CD1c-positive myeloid dendritic cell (primary cell): Measurements from ENCODE around the gene PHF12.

Experiments used
- DNase-seq: peaks from one replicate; pipeline ENCODE4 v3.0.0-alpha.2; 2016; ENCODE audit errors: extremely low spot score

Gene PHF12

DNA sequence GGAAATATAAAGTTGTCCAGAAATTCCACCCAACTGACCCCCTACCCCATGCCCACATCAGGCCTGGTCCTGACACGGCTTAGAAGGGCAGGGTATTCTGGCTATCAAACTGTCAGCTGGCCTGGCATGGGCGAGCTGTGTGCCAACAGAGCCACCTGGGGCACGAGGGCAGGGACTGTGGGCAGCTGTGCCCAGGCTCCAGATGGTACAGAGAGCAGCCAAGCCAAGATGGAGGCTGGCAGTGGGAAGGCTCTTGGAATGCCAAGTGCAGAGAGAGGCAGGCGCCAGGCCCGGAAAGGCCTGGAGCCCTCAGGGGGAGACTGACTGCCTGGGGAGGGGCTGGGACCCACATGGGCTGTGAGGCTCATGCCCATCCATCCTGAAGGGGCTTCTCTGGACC lies 24.3 kb upstream of the PHF12 start:
- no peak for DNase-seq

DNA sequence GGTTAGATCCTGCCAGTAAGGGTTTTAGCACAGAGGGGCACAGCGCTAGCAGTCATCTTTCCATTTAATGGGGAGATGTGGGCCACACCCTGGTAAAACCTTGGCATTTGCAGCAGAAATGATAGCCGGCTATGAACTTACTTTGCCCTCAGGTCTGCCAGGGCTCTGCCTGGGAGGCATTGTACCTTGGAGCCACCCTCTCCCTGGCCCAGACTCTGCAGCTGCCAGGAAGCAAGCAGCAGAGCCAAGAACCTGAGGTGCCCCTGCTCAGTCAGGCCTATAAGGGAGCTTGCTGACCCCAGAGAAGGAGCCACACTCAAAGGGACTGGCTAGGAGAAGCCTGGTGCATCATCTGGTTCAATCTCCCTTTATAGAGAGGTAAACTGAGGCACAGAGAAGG lies 23.7 kb upstream of the PHF12 start:
- DNase-seq: no peak

DNA sequence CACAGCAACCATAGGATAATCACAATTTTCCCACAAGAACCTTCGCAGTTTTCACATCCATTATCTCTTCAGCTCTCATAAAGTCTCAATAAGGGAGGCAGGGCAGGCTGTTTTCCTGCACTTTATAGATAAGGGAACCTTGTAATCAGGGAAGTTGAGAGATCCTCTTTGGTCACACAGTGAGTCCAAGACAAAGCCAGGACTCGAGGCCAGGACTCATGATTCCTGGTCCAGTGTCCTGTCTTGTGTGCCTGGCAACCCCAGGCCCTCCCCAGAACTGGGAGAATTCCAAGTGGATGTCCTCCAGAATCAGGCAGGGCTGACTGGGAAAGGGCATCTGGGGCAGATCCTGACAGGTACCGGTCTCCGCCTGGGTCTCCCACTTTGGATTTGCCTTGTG lies 23.1 kb upstream of the PHF12 start:
- peak; percentile 20 for DNase-seq

DNA sequence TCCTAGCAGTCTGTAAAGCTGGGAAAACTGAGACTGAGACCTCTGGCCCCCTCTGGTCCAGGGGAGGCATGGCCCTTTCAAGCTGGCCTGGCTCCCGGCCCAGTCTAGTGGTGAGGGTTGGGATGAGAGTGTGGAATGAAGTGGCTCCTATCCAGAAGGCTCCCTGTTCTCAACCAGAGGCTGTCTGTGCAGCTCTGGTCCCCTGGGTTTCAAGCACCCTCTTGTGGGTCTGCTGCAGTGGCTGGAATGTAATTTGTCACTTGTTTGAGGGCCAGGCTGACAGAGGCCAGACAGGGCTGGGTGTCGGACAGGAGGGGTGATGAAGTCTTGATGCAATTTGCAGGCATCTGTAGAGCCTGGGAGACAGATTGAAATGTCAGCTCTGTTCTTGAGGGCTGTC lies 22.1 kb upstream of the PHF12 start:
- no peak for DNase-seq

DNA sequence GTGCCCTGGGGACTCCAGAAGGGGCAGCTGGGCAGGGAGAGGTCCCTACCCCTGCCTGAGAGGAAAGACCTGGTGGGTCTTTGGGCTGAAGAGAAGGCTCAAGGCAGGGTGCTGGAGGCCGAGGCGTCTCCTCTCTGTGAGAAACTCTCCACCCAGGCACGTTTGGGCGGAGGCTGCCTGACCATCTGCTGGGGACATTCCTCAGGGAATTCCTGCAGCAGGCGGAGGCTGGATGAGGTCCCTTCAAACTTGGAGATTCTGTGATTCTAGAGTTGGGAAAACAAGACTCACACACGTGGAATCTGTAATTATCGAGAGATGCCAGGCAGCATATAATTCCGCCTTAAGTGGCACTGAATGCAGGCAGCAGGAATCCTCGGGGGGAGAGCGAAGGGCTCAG lies 21.1 kb upstream of the PHF12 start:
- DNase-seq: no peak

DNA sequence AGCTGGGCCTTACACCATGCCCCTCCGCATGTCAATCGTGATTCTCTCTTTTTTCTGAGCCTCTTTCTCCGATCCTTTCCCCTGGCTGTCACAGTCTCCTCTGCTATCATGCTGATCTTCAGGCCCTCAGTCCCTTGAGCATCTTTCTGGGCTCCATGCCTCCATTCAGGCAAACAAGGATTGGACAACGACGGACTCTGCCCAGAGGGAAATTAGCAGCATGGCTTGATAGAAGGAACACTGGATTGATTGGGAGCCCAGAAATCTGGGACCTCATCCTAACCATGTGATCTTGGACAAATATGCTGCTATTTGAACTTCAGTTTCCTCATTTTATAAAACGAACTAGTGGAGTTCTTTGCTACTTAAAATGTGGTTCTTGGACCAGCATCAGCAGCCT lies 19.6 kb upstream of the PHF12 start:
- DNase-seq: no peak

DNA sequence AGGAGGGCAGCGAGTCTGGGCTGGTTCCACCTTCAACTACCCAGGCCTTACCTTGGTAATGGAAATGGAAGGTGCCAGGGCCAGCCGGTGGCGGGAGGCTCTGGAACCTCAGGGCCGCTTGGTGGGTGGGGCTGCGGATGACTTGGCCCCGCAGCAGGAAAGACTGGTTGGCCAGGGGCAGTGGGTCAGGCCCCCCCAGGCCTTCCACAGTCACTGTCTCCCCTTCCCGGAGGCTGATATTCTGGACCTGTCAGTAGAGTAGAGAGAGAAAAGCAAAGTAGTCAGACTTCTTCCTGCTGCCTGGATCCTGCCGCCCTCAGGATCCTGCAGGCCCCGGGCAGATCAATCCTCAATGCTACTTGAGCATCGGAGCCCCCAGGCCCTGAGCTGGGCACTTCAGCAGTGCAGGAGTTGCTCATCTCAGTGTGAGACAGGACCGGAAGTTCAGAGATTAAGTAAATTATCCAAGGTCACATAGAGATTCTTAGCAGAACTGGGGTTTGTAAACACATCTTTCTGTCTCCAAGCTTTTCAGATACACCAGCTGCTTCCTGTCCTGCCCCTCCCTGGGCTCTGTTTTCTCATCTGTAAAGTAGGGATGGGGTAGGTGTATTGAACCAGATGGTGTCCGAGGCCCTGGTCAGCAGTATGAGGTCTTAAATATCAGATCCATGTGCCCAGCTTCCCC lies 18.5 kb upstream of the PHF12 start:
- DNase-seq: no peak

DNA sequence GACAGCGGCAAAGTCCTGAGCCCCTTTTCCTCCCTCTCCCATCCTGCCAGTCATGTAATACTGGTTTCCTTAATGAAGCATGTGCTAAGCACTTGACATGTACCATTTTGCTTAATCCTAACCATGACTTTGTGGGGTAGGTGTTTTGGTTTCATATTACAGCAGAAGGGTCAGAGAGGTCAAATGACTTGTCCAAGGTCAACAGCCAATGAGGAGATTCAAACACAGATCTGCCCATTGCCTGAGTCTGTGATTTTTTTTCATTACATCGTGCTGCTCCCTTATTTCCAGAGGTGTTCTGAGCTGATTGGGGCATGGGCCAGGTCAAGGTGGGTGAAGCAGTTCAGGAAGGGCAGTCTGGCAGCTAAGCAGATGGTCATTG lies 17.6 kb upstream of the PHF12 start:
- DNase-seq: no peak

DNA sequence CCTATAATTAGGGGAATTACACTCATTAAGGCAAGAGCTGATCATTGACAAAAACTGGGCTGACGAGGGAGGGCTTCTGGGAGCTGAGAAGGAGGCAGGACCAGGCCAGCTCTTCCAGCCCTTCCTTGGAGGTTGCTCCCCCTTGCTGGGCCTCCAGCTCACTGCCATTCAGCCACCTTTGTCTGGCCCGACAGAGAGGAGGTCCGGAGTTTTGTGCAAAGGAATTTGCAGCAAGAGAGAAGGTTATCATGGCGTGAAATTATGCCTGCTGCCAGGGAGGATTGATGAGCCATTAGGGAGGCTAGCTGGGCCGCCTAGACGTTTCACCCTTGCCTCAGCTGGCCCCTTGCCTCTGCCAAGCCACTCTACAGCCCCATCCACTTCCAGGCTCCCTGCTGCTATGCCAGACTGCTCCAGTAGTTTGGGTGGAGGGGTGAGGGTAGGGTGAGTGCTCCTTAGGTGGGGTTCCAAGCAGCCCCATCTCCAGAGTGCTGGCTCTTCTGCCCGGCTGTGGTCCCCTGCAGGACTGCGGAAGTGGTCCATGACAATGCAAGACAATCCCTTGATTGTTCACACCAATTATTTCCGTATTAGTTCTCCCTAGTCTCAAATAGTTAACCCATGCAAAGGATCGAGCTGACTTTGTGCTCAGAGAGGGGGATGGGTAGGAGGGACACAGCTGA lies 17.1 kb upstream of the PHF12 start:
- no peak for DNase-seq

DNA sequence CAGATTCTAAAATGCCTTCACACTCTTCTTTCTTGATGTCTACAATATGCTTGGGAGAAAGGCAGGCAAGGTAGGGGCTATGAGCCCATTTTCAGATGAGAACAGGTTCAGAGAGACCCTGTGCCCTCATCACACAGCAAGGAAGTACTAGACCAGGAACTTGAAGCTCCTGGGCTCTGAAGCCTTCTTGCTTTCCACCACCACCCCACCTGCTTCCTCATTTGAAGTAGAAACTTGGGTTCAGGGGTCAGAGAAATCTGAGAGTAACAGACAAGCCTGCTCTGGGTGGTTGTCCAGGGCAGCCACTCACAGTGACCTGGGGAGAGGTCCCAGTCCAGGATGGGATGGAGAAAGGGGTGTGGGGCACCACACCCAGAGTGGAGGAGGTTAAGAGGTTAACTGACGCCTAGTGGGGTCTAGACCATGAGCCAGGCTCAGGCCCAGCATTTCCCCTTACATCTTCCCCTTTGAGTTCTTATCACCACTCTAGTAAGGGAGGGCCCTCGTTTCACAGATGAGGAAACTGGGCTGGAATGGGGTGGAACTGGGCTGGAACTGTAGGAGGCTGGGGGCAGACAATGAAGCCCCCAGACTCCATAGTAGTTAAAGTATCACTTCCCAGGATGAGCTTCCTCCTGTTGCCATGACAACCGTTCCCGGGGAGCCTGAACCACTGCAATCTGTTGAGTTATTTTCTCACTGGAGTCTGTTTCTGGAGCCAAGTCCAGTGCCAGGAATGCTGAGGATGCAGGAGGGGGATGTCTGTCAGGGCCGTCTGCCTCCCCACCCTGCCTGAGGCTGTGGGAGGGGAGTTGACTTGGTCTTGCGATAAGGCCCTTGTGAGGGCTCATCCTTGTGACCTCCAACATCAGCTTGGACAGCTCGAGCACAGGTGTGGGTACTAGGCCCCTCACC lies 16.2 kb upstream of the PHF12 start:
- DNase-seq: peak; percentile 64

DNA sequence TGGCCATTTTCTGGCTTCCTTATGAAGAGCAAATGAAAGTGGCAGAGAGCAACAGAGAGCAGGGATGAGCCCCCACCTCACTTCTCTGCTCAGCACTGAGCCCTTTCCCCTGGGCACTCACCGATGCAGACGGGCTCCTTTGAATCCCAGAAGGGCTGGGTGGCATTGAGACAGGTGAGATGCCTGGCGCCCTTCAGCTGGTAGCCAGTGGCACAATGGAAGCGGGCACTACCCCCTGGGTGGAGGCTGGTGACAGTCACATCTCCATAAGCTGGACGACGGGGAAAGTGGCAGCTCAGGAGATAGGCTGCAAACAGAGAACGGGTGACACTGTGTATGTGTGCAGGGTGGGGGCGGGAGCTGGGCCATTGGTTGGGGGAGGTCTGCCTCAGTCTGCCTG lies 12.5 kb upstream of the PHF12 start:
- no peak for DNase-seq

DNA sequence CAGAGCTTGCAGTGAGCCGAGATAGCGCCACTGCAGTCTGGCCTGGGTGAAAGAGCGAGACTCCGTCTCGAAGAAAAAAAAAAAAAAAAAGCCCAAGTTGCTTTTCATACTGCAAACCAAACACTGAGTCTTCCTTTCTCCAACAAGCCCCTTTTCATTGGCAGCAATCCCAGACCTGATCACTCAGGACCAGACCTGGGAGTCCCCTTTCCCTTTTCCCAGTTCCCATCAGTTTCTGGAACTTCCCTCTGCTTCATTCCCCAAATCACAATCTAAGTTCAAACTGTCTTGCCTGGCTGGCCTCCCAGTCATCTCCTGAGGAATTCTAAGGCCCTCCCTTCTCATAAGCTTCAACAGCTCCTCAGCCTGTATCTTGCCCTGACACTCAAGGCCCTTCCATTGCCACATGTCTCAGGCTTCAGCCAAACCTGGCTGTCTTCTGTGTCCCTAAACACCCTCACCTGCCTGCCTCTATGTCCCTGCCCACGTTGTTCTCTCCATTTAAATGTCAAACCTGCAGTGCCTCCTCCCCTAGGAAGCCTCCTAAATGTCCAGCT lies 11.8 kb upstream of the PHF12 start:
- DNase-seq: no peak

DNA sequence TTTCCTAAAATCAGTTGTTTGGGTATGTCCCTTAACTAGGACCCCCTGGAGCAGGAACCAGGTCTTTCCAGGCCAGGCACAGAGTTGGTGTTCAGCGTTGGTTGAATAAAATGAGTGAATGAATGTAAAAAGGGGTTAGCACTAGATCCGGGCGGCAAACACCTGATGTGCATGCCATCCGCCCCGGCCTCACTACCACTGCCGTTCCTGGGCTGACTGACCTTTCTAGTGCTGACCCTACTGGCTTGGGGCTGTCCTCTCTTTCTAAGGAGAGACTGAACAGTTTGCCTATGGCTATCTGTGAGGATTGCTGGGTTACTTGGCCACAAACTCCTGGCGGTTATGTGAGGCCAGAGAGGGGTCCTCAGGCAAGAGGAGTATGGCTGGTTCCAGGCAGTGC lies 10.1 kb upstream of the PHF12 start:
- no peak for DNase-seq

DNA sequence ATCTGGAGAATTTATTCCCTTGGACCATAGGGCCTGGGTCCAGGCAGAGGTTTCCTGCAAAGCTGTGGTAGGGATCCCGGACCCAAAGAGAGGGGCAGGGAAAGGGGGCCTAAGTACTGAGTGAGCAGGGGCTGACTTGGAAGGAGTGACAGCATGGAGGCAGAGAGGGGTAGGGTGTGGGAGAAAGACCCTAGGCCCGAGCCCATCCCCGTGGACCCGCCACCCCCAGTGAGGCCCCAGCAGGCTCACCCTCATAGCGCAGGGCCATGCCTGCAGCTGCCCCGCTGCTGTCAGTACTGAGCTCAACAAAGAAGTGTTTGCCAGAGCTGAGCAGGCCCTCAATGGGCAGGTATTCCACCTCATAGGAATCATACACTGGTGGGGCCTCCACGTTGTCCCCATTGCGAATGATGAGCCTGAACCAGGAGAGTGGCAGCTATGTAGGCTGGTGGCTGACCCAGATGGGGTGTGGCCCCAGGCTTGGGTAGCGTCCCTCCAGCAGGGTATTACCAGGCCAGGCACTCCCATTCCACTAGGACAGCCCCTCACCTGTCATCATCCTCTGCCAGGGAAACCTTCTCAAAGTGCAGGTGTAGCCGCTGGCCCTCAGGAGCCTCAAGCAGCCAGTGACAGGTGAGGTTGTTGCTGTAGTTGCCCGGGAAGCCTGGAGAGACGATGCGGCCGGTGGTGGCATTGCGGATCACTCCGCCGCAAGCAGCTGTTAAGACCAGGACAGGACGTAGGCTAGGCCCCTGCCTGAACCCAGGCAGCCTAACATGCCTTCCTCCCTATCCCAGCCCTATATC lies 9.1 kb upstream of the PHF12 start:
- no peak for DNase-seq

DNA sequence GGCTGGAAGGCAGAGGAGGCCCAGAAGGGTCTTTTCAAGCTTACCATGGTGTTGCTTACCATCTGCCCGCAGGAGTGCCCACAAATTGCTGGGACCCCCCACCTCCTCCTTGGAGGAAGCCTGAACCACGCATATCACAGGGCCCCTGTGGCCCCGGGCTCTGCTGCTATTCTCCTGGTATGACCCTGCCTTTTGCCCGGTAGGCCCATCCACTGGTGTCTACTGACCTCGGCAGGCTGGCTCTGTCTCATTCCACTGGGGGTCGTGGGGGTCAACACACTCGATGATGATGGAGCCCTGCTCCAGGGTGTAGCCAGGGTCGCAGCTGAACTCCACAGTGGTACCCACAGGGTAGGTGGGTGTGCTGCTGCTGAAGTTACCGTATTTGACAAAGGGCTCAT lies 8.2 kb upstream of the PHF12 start:
- no peak for DNase-seq

DNA sequence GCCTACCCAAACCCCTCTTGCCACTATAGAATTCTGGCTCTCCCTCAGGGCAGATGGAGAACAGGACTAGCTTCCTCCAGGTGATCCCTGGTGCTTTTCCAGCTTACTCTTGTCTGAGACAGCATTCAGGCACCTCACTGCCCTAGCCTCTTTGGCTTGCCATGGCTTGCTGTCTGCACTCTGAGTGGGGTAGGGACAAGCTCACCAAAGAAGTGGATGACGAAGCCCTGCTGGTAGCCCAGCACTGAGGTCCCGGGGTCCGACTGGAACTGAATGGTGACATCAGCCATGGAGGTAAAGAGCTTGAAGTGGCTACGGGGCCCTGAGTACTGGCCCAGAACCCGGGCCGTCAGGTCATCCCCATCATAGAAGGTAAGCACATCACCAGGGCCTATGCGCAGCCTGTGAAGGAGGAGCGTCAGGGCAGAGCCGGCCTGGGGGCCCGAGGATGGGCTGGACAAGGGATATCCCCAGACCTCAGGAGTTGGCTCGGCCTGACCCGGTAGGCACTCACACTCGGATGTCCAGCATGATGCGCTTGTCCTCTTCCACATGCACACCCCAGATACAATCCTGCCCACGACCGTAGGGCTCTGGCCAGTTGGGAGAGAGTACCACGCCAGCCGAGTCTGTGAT lies 7.6 kb upstream of the PHF12 start:
- no peak for DNase-seq

DNA sequence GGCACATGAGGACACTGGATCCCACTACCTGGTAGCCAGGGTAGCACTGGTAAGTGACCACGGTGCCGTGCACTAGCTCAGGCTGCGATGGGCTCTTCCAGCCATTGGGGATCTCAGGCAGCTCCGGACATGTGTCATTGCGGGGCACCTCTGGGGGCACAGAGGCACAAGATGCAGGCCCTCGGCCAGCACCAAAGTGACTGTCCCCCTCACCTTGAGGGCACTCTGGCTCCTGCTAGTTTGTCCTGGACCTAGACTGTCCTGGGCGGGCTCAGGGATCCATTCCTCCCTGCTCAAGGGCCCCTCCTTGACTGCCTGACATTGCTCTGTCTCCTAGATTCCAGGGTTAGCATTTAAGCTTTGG lies 6.7 kb upstream of the PHF12 start:
- no peak for DNase-seq

DNA sequence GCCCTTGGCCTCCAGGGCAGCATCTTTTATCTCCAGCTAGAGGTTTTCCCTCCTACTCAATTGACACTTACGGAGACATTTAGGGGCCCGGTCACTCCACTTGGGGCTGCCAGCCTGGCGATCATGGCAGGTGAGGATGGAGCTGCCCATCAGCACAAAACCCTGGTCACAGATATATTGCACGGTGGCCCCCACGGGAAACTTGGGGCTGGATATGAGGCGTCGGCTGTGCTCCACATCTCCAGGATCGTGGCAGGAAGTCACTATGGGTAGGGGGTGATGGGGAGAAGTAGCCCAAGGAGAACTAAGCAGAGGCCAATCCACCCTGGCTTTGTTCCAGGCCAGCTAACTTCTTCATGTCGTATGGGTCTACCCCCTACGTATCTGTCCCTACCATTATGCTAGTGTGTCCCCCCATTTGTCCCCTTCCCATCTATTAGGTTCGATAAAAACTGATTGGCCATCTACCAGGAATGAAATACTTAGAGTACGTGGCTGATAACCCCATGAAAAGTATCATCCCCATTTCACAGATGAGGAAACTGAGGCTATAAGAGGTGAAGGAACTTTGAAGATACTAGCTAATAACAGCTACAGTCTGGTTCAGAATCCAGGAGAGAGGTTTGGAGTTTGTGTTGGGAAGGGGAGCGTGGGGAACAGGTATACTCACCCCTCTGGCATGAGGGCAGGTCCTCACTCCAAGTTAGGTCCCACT lies 6.1 kb upstream of the PHF12 start:
- no peak for DNase-seq

DNA sequence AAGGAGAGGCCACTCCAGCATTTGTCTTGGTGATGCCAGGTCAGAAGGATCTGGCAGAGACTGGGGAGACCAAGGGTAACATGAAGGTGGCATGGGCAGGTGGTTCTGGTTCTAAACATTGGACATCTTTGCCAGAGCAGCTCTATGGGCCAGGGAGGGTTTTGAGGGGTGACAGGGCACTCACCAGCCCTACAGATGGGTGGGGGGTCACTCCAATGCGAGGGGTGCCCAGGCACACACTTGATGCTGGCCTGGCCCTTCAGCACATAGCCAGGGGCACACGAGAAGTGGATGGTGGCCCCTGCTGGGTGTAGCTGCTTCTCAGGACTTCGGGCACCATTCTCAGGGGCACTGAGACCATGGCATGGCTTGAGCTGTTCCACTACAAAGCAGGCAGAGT lies 5.5 kb upstream of the PHF12 start:
- no peak for DNase-seq

DNA sequence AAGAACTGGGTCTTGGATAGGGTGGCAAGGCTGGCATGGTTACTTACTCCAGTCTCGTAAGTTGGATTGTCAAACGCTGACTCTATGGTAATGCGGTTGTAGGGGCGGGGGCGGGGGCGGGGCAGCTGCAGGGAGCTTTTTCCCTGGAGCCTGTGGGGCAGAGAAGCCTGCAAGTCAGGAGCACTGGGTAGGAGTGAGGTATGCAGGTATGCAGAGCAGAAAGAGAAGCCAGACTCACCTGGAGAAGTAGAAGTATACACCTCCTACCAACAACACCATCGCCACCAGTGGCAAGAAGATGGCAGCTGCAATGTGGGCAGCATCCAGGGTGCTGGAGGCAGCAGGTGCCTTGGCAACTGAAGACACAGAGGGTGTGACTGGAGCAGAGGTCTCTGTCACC lies 4.8 kb upstream of the PHF12 start:
- no peak for DNase-seq

DNA sequence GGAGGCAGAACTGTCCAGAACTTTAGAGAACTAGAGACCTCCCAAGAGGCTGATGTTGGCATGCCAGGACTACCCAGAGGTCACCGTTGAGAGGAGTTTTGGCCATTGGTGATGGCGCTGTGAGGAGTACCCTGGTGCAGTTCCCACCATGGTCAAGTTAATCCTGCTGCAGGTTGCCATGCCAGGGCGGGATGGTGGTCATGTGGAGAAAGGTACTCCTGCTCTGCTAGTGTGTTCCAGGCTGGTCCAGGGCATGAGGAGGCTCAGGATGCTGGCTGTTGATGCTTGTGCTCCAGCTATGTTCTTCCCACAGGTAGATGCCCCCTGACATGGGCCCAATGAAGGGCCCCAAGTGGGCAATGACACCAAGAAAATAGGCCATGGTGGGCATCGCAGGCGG lies 4.1 kb upstream of the PHF12 start:
- DNase-seq: no peak
